HEK293T (cell line): ENCODE data around the gene PRR11.

Experiments
- LEF1 ChIP-seq: fragments of 450-650 bp; IDR thresholded peaks from 2 replicates; pipeline ENCODE4 v1.6.1; 2017; ENCODE audit warnings: mild to moderate bottlenecking, borderline replicate concordance
- NFRKB ChIP-seq: fragments of 450-650 bp; IDR thresholded peaks from 2 replicates; pipeline ENCODE4 v1.6.1; 2016; ENCODE audit warnings: mild to moderate bottlenecking, moderate library complexity

GRCh38 chr17:59139939-59140338 is 15.6 kb upstream of the PRR11 start:
- TF ChIP-seq LEF1: no peak
- TF ChIP-seq NFRKB: no peak
